Measurements from ENCODE around the gene IFNG-AS1.

IFNG-AS1 gene

GRCh38 chr12:67996347-67996746 lies 7.1 kb downstream of the IFNG-AS1 start:
- no peak for DNase-seq

GRCh38 chr12:67998379-67998778 lies 9.1 kb downstream of the IFNG-AS1 start:
- DNase-seq, result no peak

- no peak for DNase-seq
Measured at GRCh38 chr12:67999244-67999643, 10.0 kb downstream of the IFNG-AS1 start.

- peak in 1 of 2 experiments; percentile 38 for DNase-seq
Measured at GRCh38 chr12:68001486-68002466, 12.5 kb downstream of the IFNG-AS1 start.

GRCh38 chr12:68003777-68004176 lies 14.5 kb downstream of the IFNG-AS1 start:
- DNase-seq, result no peak

- DNase-seq, result no peak
Measured at GRCh38 chr12:68007033-68007432, 17.8 kb downstream of the IFNG-AS1 start.

- DNase-seq, result no peak
Measured at GRCh38 chr12:68007466-68007865, 18.2 kb downstream of the IFNG-AS1 start.

GRCh38 chr12:68011206-68011881 lies 22.1 kb downstream of the IFNG-AS1 start:
- DNase-seq, result no peak

GRCh38 chr12:68011882-68012207 lies 22.6 kb downstream of the IFNG-AS1 start:
- DNase-seq, result no peak

GRCh38 chr12:68012712-68013111 lies 23.5 kb downstream of the IFNG-AS1 start:
- DNase-seq, result no peak

- DNase-seq, result no peak
Measured at GRCh38 chr12:68013181-68013580, 23.9 kb downstream of the IFNG-AS1 start.

- DNase-seq, result no peak
Measured at GRCh38 chr12:68016136-68016535, 26.9 kb downstream of the IFNG-AS1 start.

- no peak for DNase-seq
Measured at GRCh38 chr12:68018315-68018714, 29.1 kb downstream of the IFNG-AS1 start.

GRCh38 chr12:68020049-68020448 lies 30.8 kb downstream of the IFNG-AS1 start:
- no peak for DNase-seq

- DNase-seq, result no peak
Measured at GRCh38 chr12:68020699-68021098, 31.5 kb downstream of the IFNG-AS1 start.

- DNase-seq, result no peak
Measured at GRCh38 chr12:68028647-68029046, 39.4 kb downstream of the IFNG-AS1 start.

- no peak for DNase-seq
Measured at GRCh38 chr12:68030248-68030647, 41.0 kb downstream of the IFNG-AS1 start.

GRCh38 chr12:68031174-68031573 lies 41.9 kb downstream of the IFNG-AS1 start:
- no peak for DNase-seq

- DNase-seq, result no peak
Measured at GRCh38 chr12:68031881-68032739, 42.9 kb downstream of the IFNG-AS1 start.

GRCh38 chr12:68034567-68034966 lies 45.3 kb downstream of the IFNG-AS1 start:
- no peak for DNase-seq

- DNase-seq, result no peak
Measured at GRCh38 chr12:68036642-68037041, 47.4 kb downstream of the IFNG-AS1 start.

- no peak for DNase-seq
Measured at GRCh38 chr12:68037616-68038255, 48.5 kb downstream of the IFNG-AS1 start.

- DNase-seq, result no peak
Measured at GRCh38 chr12:68038650-68039049, 49.4 kb downstream of the IFNG-AS1 start.

All from NCI-H524 (cell line).